ENCODE results near the gene SLC25A45. TPM values are rescaled to one million over a fixed set of nuclear protein-coding genes. Genes with fewer than 3 reads are reported as not detected.

The SLC25A45 gene
- total RNA-seq, 1 donor from 2014 or later = 10.8 TPM

- H3K4me3 Mint-ChIP-seq (ENCODE audit: unreplicated experiment) = no peak overlapping the region
- H3K27me3 Mint-ChIP-seq (ENCODE audit: unreplicated experiment) = no peaks in the 10 kb centered on the region
- TF ChIP-seq CTCF (IDR thresholded peaks at IDR 0.05) = no peak
- no peaks in the 10 kb centered on the region for H3K9me3 Mint-ChIP-seq (ENCODE audit: unreplicated experiment)
- H3K4me1 Mint-ChIP-seq (ENCODE audit: unreplicated experiment) = peaks cover 14% of the 10 kb centered on the region
- peak overlapping the region; percentile 20 for H3K27ac Mint-ChIP-seq (ENCODE audit: unreplicated experiment)
- no peaks in the 10 kb centered on the region for H3K36me3 Mint-ChIP-seq (ENCODE audit: unreplicated experiment)
- DNase-seq (ENCODE audit: extremely low spot score, unreplicated experiment) = no peak
Measured at GRCh38 chr11:65377777-65378176, 4.7 kb downstream of the SLC25A45 start.

- H3K27me3 Mint-ChIP-seq (ENCODE audit: unreplicated experiment) = no peaks in the 10 kb centered on the region
- peaks cover 9% of the 10 kb centered on the region for H3K4me1 Mint-ChIP-seq (ENCODE audit: unreplicated experiment)
Measured at GRCh38 chr11:65377036-65377435, 5.4 kb downstream of the SLC25A45 start.

GRCh38 chr11:65376138-65376713, 6.2 kb downstream of the SLC25A45 start:
- Mint-ChIP-seq H3K27me3 (ENCODE audit: unreplicated experiment) (no peaks in the 10 kb centered on the region), H3K36me3 (ENCODE audit: unreplicated experiment) (no peaks in the 10 kb centered on the region), H3K9me3 (ENCODE audit: unreplicated experiment) (no peaks in the 10 kb centered on the region), H3K4me3 (ENCODE audit: unreplicated experiment) (no peak overlapping the region), H3K4me1 (ENCODE audit: unreplicated experiment) (peaks cover 7% of the 10 kb centered on the region), H3K27ac (ENCODE audit: unreplicated experiment) (no peak overlapping the region)
- TF ChIP-seq CTCF (IDR thresholded peaks at IDR 0.05) = no peak
- DNase-seq (ENCODE audit: extremely low spot score, unreplicated experiment) = no peak

More at GRCh38 chr11:65377036-65377435, 5.4 kb downstream of the SLC25A45 start:
- no peak for DNase-seq (ENCODE audit: extremely low spot score, unreplicated experiment)
- peak overlapping the region; percentile 23 for H3K27ac Mint-ChIP-seq (ENCODE audit: unreplicated experiment)
- no peak for TF ChIP-seq CTCF (IDR thresholded peaks at IDR 0.05)
- H3K36me3 Mint-ChIP-seq (ENCODE audit: unreplicated experiment) = no peaks in the 10 kb centered on the region
- no peaks in the 10 kb centered on the region for H3K9me3 Mint-ChIP-seq (ENCODE audit: unreplicated experiment)
- H3K4me3 Mint-ChIP-seq (ENCODE audit: unreplicated experiment) = no peak overlapping the region

- no peak for TF ChIP-seq CTCF (IDR thresholded peaks at IDR 0.05)
- H3K27ac Mint-ChIP-seq (ENCODE audit: unreplicated experiment) = no peak overlapping the region
- no peaks in the 10 kb centered on the region for H3K27me3 Mint-ChIP-seq (ENCODE audit: unreplicated experiment)
Measured at GRCh38 chr11:65375012-65375411, 7.4 kb downstream of the SLC25A45 start.

GRCh38 chr11:65373839-65374580, 8.4 kb downstream of the SLC25A45 start:
- DNase-seq (ENCODE audit: extremely low spot score, unreplicated experiment) = no peak
- H3K27ac Mint-ChIP-seq (ENCODE audit: unreplicated experiment) = no peak overlapping the region
- no peaks in the 10 kb centered on the region for H3K9me3 Mint-ChIP-seq (ENCODE audit: unreplicated experiment)
- H3K4me3 Mint-ChIP-seq (ENCODE audit: unreplicated experiment) = no peak overlapping the region
- no peak for TF ChIP-seq CTCF (IDR thresholded peaks at IDR 0.05)
- no peaks in the 10 kb centered on the region for H3K27me3 Mint-ChIP-seq (ENCODE audit: unreplicated experiment)
- peaks cover 16% of the 10 kb centered on the region for H3K4me1 Mint-ChIP-seq (ENCODE audit: unreplicated experiment)
- H3K36me3 Mint-ChIP-seq (ENCODE audit: unreplicated experiment) = no peaks in the 10 kb centered on the region

More at GRCh38 chr11:65375012-65375411, 7.4 kb downstream of the SLC25A45 start:
- Mint-ChIP-seq H3K4me3 (ENCODE audit: unreplicated experiment) (no peak overlapping the region), H3K4me1 (ENCODE audit: unreplicated experiment) (peaks cover 14% of the 10 kb centered on the region), H3K9me3 (ENCODE audit: unreplicated experiment) (no peaks in the 10 kb centered on the region), H3K36me3 (ENCODE audit: unreplicated experiment) (no peaks in the 10 kb centered on the region)
- no peak for DNase-seq (ENCODE audit: extremely low spot score, unreplicated experiment)
